ENCODE results near the gene MSX1. TPM values are rescaled to one million over a fixed set of nuclear protein-coding genes. Genes with fewer than 3 reads are reported as not detected.

MSX1 gene
- total and polyA plus RNA-seq, 2 of the 13 experiments (the other 11 are each of a cell fraction or from before 2014, with no cell fraction given), result 12.1 to 14.9 TPM

GRCh38 chr4:4890574-4891255 lies 31.2 kb downstream of the MSX1 start:
- ChIA-PET CTCF (ENCODE audit: low intra/inter-chr PET ratio, low total read pairs) (no interaction called here), POLR2A (no interaction called here)
- intact Hi-C loops (cut with micrococcal nuclease; ENCODE audit: unreplicated experiment) (no loop called here), in situ Hi-C loops (cut with HindIII; ENCODE audit: extremely low pct_ligation_motif_present, low pct_unique_long_range_greater_than_20kb) (no loop called here)
- FAIRE-seq (no peak), ATAC-seq (no peak), DNase-seq (ENCODE audit: low spot score) (no peak)
- Histone ChIP-seq H3K4me2 (ENCODE audit: low read depth, low read length) (no peak overlapping the region), H3K9me3 (ENCODE audit: low read length) (no peaks in the 10 kb centered on the region), H3K4me1 (ENCODE audit: insufficient read depth, low read length) (no peaks in the 10 kb centered on the region), H3K79me2 (ENCODE audit: insufficient read depth, low read length) (no peaks in the 10 kb centered on the region), H3K27ac (ENCODE audit: extremely low read length, insufficient read depth, low read length) (no peak overlapping the region), H3K4me3 (replicated peaks in 1 of 3; ENCODE audit: insufficient read depth in 1 of 3, low read depth in 2 of 3, low read length in 3 of 3) (no peak overlapping the region), H4K20me1 (ENCODE audit: insufficient read depth, low read length) (no peaks in the 10 kb centered on the region), H2AFZ (ENCODE audit: low read length) (no peak overlapping the region), H3K9ac (ENCODE audit: insufficient read depth, low read depth, low read length) (no peak overlapping the region), H3K36me3 (replicated peaks in 1 of 2; ENCODE audit: control insufficient read depth in 1 of 2, insufficient read depth in 2 of 2, low read length in 2 of 2) (no peaks in the 10 kb centered on the region), H3K27me3 (ENCODE audit: control insufficient read depth in 1 of 2, insufficient read depth in 2 of 2, low read length in 2 of 2) (peaks cover 0 to 12% of the 10 kb centered on the region in 2 experiments; a peak in 1 of 5 replicates)
- TF ChIP-seq ZNF382 (CRISPR knock-in tag; IDR thresholded peaks at IDR 0.05; ENCODE audit: borderline replicate concordance), result no peak
- TF ChIP-seq ZNF605 (CRISPR knock-in tag; IDR thresholded peaks at IDR 0.05), result no peak
- TF ChIP-seq POGZ (CRISPR knock-in tag; IDR thresholded peaks at IDR 0.05), result no peak
- TF ChIP-seq ZNF670 (CRISPR knock-in tag; IDR thresholded peaks at IDR 0.05; ENCODE audit: borderline replicate concordance), result no peak
- no peak for TF ChIP-seq ARHGAP35 (CRISPR knock-in tag; IDR thresholded peaks at IDR 0.05; ENCODE audit: borderline replicate concordance)
- no peak for TF ChIP-seq TEAD2 (CRISPR knock-in tag; IDR thresholded peaks at IDR 0.05)
- no peak for TF ChIP-seq TMF1 (CRISPR knock-in tag; IDR thresholded peaks at IDR 0.05; ENCODE audit: low read depth)
- no peak for TF ChIP-seq LBX2 (CRISPR knock-in tag; IDR thresholded peaks at IDR 0.05; ENCODE audit: borderline replicate concordance)
- BruUV-seq (replicated peaks), result no TSS peak
- WGBS (ENCODE audit: low lambda C conversion rate), result 45% methylated on average over 7 of the region's 7 CpGs

GRCh38 chr4:4893721-4894120 lies 34.3 kb downstream of the MSX1 start:
- no peak overlapping the region for H2AFZ ChIP-seq (ENCODE audit: low read length)
- no peak overlapping the region for H3K4me2 ChIP-seq (ENCODE audit: low read depth, low read length)
- no peaks in the 10 kb centered on the region for H3K4me1 ChIP-seq (ENCODE audit: insufficient read depth, low read length)
- ATAC-seq (no peak), DNase-seq (ENCODE audit: low spot score) (no peak), FAIRE-seq (no peak)
- H3K27me3 ChIP-seq (ENCODE audit: control insufficient read depth in 1 of 2, insufficient read depth in 2 of 2, low read length in 2 of 2), result 0 out of 5 replicates have a peak, but pooled peaks cover 0 to 1% of the 10 kb centered on the region in 2 experiments
- no peaks in the 10 kb centered on the region for H4K20me1 ChIP-seq (ENCODE audit: insufficient read depth, low read length)
- ChIA-PET POLR2A (no interaction called here), CTCF (ENCODE audit: low intra/inter-chr PET ratio, low total read pairs) (no interaction called here)
- intact Hi-C loops (cut with micrococcal nuclease; ENCODE audit: unreplicated experiment), result no loop called here
- no peaks in the 10 kb centered on the region for H3K9me3 ChIP-seq (ENCODE audit: low read length)
- BruUV-seq (replicated peaks), result no TSS peak
- in situ Hi-C loops (cut with HindIII; ENCODE audit: extremely low pct_ligation_motif_present, low pct_unique_long_range_greater_than_20kb), result no loop called here
- no peaks in the 10 kb centered on the region for H3K79me2 ChIP-seq (ENCODE audit: insufficient read depth, low read length)
- 39% methylated on average over 4 of the region's 4 CpGs for WGBS (ENCODE audit: low lambda C conversion rate)
- no peak overlapping the region for H3K4me3 ChIP-seq (replicated peaks in 1 of 3; ENCODE audit: insufficient read depth in 1 of 3, low read depth in 2 of 3, low read length in 3 of 3)
- H3K27ac ChIP-seq (ENCODE audit: extremely low read length, insufficient read depth, low read length), result no peak overlapping the region
- no peak overlapping the region for H3K9ac ChIP-seq (ENCODE audit: insufficient read depth, low read depth, low read length)
- H3K36me3 ChIP-seq (replicated peaks in 1 of 2; ENCODE audit: control insufficient read depth in 1 of 2, insufficient read depth in 2 of 2, low read length in 2 of 2), result no peaks in the 10 kb centered on the region
- TF ChIP-seq ZNF101 (CRISPR knock-in tag; IDR thresholded peaks at IDR 0.05; ENCODE audit: borderline replicate concordance, low read depth) (no peak), HMG20B (CRISPR knock-in tag; conservative IDR thresholded peaks at IDR 0.05) (no peak), ETV6 (CRISPR knock-in tag; conservative IDR thresholded peaks at IDR 0.05) (no peak), IKZF5 (CRISPR knock-in tag; IDR thresholded peaks at IDR 0.05) (no peak), ZFP1 (CRISPR knock-in tag; IDR thresholded peaks at IDR 0.05) (no peak), CEBPZ (IDR thresholded peaks at IDR 0.05; ENCODE audit: low read length) (no peak), NKX3-1 (CRISPR knock-in tag; IDR thresholded peaks at IDR 0.05) (no peak)
